ENCODE measurements around the gene KDM5C.

DNA sequence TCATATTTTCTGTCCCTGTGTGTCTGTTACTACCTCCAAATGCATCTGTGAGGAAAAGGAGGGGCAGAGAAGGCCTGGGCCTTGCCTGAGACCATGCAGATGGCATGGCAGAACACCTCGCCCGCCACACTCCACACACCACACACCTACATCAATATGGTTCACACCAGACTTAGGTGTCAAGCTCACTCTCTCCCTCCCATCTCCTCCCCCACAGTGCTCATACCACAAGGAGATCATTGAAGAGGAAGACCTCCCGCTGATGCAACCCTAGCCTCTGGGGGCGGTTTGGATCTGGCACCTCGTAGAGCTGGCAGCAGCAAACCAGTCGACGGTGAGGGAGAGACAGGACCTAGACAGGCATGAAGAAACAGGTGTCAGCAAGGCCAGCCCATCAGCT, 16.6 kb upstream of the KDM5C start:
- no peak for TF ChIP-seq POLR2A (IDR thresholded peaks at IDR 0.05)
- TF ChIP-seq, protein P1, sequence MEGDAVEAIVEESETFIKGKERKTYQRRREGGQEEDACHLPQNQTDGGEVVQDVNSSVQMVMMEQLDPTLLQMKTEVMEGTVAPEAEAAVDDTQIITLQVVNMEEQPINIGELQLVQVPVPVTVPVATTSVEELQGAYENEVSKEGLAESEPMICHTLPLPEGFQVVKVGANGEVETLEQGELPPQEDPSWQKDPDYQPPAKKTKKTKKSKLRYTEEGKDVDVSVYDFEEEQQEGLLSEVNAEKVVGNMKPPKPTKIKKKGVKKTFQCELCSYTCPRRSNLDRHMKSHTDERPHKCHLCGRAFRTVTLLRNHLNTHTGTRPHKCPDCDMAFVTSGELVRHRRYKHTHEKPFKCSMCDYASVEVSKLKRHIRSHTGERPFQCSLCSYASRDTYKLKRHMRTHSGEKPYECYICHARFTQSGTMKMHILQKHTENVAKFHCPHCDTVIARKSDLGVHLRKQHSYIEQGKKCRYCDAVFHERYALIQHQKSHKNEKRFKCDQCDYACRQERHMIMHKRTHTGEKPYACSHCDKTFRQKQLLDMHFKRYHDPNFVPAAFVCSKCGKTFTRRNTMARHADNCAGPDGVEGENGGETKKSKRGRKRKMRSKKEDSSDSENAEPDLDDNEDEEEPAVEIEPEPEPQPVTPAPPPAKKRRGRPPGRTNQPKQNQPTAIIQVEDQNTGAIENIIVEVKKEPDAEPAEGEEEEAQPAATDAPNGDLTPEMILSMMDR (IDR thresholded peaks at IDR 0.05), result no peak
